Cardiac septum (tissue), 1 donor: Measurements from ENCODE around the gene ATP6V1F. TPM values are rescaled to one million over a fixed set of nuclear protein-coding genes. Genes with fewer than 3 reads are reported as not detected.

Experiments used
- DNase-seq: peaks from one replicate; pipeline ENCODE4 v3.0.0-alpha.2; 2020; ENCODE audit warnings: low spot score
- intact Hi-C: fragments of 100-400 bp; cut with DNase I; formaldehyde crosslinking; loops from one replicate; pipeline ENCODE4 v1.14.0; 2022
- total RNA-seq: library from RNA; stranded (reverse); fragmentation: NEBNext Ultra II Directional; extraction: Animal tissue kit (Norgen Biotek cat#: 25700); gene quantifications from one replicate; pipeline ENCODE4 v1.2.1, GENCODE V29; 2021
- donor health status: DM: no; HTN: no; CAD: no.

The ATP6V1F gene
- total RNA-seq, 1 donor from 2014 or later: 80.0 TPM

GRCh38 chr7:128833946-128834325, 28.7 kb upstream of the ATP6V1F start:
- no peak for DNase-seq
- intact Hi-C loops: no loop called here

- DNase-seq: no peak
- intact Hi-C loops: no loop called here
Measured at GRCh38 chr7:128835231-128835751, 27.4 kb upstream of the ATP6V1F start.

GRCh38 chr7:128835790-128836641, 26.6 kb upstream of the ATP6V1F start:
- intact Hi-C loops: no loop called here
- no peak for DNase-seq

DNA sequence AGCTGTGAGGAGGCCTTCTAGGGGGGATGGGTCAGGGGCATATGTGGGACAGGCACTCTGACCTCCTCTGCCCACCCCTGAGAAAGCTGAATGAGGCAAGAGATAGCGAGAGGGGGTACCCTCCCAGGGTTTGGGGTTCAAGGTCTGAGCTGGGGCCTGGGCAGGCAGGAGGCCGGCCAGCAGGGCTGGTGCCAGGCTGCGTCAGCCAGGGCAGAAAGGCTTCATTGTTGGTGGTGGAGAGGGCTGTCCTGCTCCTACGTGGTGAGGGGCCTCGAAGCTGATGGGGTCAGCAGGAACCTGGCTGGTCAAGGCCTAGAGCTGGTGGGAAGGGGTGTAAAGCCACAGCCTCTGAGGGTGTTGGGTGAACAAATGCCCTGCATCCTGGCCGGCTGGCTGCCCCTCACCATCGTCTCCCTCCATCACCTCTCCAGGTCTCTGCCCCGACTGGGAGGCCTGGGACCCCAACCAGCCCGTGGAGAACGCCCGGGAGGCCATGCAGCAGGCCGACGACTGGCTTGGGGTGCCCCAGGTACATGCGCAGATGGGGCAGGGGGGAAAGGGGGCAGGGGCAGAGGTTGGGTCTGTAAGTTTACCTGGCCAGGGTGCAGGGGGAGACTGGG, 25.8 kb upstream of the ATP6V1F start:
- intact Hi-C loops: no loop called here
- no peak for DNase-seq

GRCh38 chr7:128837521-128837921, 25.1 kb upstream of the ATP6V1F start:
- DNase-seq: peak; percentile 75
- intact Hi-C loops: no loop called here

- peak; percentile 76 for DNase-seq
- intact Hi-C loops: no loop called here
Measured at GRCh38 chr7:128838109-128838779, 24.4 kb upstream of the ATP6V1F start.

GRCh38 chr7:128838981-128839731, 23.5 kb upstream of the ATP6V1F start:
- intact Hi-C loops: no loop called here
- DNase-seq: no peak

DNA sequence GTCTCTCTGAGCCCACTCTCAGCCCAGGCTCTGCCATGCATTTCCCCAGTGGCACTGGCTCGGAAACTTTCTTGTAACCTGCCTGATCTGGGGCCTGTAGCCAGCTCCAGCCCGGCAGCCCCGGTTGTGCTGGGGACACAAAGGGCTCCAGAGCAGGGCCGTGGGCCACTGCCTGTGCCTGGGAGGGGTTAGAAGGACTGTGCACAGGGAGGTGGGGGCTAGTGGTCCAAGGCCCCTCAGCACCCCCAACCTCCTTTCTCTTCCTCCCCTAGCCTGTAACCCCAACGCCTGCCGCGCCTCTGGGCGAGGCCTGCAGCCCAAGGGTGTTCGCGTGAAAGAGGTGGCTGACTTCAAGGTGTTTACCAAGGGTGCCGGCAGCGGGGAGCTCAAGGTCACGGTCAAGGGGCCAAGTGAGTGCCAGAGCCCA, 22.9 kb upstream of the ATP6V1F start:
- intact Hi-C loops: no loop called here
- DNase-seq: no peak

GRCh38 chr7:128840326-128841170, 22.1 kb upstream of the ATP6V1F start:
- DNase-seq: peak; percentile 75
- intact Hi-C loops: no loop called here

DNA sequence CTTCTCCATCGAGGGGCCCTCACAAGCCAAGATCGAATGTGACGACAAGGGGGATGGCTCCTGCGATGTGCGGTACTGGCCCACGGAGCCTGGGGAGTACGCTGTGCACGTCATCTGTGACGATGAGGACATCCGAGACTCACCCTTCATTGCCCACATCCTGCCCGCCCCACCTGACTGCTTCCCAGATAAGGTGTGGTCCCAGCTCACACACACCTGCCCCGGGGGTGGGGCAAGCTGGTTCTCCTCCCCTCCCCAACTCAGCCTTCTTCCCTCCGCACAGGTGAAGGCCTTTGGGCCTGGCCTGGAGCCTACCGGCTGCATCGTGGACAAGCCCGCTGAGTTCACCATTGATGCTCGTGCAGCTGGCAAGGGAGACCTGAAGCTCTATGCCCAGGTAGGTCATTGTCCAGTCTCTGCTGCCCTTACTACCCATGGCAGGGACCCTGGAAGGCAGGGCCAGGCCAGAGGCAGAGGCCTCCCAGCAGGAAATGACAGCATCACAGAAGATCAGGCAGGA, 21.4 kb upstream of the ATP6V1F start:
- DNase-seq: no peak
- intact Hi-C loops: no loop called here

DNA sequence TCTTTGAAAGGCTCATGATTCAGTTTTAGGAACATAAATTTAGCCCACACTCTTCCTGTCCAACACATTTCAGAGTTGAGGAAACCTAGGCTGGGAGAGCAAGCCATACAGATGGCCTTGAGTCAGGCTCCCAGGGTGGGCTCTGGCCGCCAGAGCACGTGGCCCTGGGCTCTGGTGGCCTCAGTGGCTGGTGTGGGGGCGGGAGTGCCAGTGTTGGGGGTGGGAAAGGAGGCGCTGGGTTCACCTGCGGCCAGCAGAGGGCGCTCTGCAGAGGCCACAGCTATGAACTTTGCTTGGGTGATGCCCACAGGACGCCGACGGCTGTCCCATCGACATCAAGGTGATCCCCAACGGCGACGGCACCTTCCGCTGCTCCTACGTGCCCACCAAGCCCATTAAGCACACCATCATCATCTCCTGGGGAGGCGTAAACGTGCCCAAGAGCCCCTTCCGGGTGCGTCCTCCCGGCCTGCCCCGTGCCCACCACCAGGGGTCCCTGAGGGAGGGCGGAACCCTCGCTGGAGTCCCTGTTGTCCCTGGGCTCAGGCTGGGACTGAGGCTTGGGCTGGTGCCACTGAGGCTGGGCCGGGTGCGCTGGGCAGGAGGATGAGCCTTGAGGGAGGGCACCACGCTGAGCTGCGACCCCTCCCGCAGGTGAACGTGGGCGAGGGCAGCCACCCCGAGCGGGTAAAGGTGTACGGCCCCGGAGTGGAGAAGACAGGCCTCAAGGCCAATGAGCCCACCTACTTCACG, 20.6 kb upstream of the ATP6V1F start:
- intact Hi-C loops: no loop called here
- DNase-seq: peak; percentile 83

DNA sequence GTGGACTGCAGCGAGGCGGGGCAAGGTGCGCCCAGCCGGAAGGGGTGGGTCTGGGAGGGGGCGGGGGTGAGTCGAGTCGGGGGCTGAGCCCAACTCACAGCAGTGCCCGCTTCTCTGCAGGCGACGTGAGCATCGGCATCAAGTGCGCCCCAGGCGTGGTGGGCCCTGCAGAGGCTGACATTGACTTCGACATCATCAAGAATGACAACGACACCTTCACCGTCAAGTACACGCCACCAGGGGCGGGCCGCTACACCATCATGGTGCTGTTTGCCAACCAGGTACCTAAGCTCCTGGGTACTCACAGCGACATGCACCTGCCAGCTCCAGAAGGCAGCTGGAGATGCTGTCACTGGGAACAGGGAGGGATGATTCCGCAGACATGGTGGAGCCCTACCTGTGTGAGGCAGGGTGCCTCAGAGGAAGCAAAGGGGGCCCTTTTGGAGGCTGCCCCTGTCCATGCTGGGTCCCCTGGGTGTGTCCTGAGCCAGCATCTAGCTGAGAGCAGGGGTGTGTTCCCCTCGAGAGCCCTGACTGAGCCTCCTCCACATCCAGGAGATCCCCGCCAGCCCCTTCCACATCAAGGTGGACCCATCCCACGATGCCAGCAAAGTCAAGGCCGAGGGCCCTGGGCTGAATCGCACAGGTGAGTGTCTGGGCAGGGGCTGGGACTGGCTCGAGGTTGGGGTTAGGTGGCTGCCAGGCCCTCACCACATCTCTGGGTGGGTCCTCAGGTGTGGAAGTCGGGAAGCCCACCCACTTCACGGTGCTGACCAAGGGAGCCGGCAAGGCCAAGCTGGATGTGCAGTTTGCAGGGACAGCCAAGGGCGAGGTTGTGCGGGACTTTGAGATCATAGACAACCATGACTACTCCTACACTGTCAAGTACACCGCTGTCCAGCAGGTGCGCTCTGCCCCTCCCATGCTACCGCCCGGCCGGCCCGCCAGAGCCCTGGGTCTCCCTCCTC, 19.7 kb upstream of the ATP6V1F start:
- intact Hi-C loops: no loop called here
- peak; percentile 73 for DNase-seq

- DNase-seq: peak; percentile 75
Measured at GRCh38 chr7:128843938-128844621, 18.6 kb upstream of the ATP6V1F start.

GRCh38 chr7:128844777-128845311, 17.8 kb upstream of the ATP6V1F start:
- intact Hi-C loops: no loop called here
- DNase-seq: no peak

More at GRCh38 chr7:128843938-128844621, 18.6 kb upstream of the ATP6V1F start:
- intact Hi-C loops: no loop called here

DNA sequence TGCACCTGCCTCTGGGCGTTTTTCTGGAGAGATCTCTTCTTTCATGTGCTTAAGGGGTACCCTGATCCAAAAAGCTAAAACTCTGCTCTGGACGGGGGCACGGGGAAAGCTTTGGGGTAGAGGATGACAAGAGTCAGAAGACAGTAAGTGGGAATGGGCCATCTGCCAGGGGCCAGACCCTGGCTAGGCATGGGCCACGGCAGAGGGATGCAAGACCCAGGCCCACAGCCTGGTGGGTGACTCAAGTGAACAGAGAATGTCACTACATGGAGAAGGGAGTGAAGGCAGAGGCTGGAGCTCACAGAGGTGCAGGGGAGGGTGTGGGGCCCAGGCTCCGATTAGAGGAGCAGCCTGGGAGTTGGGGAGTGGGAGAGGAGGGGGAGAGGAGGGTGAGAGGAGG, 17.2 kb upstream of the ATP6V1F start:
- DNase-seq: no peak

DNA sequence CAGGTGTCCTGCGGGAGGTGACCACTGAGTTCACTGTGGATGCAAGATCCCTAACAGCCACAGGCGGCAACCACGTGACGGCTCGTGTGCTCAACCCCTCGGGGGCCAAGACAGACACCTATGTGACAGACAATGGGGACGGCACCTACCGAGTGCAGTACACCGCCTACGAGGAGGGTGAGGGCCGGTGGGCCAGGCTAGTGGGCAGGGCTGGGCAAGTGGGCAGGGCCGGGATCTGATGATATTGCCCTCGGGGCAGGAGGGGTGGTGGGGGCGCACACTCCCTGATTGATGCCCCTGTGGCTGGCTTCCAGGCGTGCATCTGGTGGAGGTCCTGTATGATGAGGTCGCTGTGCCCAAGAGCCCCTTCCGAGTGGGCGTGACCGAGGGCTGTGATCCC, 16.7 kb upstream of the ATP6V1F start:
- no peak for DNase-seq
- intact Hi-C loops: no loop called here

More for the DNA sequence above, 17.2 kb upstream of the ATP6V1F start:
- intact Hi-C loops: no loop called here
